ENCODE measurements around the gene INPP5D.

INPP5D gene

DNA sequence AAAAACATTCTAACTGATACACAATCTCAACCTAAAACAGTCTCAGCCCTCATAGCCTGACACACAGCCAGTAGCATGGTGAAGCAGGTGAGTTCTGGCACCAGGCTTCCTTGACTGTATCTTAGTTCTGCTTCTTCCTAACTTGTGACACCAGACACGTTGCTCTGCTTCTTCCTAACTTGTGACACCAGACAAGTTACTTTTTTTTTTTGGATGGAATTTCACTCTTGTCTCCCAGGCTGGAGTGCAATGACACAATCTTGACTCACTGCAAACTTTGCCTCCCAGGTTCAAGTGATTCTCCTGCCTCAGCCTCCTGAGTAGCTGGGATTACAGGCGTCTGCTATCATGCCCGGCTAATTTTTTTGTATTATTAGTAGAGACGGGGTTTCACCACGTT lies 184.7 kb downstream of the INPP5D start:
- DNase-seq (ENCODE audit: low spot score in 2 of 2) (no peak), ATAC-seq (ENCODE audit: low read depth) (no peak)
- Mint-ChIP-seq H3K4me3 (no peak overlapping the region), H3K27me3 (no peaks in the 10 kb centered on the region), H3K4me1 (peaks cover 19% of the 10 kb centered on the region), H3K9me3 (no peaks in the 10 kb centered on the region), H3K36me3 (no peaks in the 10 kb centered on the region), H3K27ac (no peak overlapping the region)

DNA sequence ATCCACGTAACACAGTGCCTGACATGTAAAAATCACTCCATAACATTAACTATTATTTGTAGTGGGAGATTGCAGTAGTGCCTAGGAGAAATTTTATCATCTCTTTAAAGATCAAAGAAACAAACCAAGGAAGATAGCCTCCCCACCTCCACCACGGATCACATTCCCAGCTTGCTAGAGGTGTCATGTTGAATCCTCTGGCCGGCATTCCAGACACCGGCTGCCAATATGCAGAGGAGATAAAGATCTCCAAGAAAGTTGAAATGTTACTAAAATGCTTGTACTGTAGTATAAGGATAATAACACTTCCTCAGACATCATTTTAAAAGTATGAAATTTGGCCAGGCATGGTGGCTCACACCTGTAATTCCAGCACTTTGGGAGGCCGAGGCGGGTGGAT lies 185.3 kb downstream of the INPP5D start:
- Mint-ChIP-seq H3K4me1 (peaks cover 17% of the 10 kb centered on the region), H3K27ac (no peak overlapping the region), H3K9me3 (no peaks in the 10 kb centered on the region), H3K4me3 (no peak overlapping the region), H3K27me3 (no peaks in the 10 kb centered on the region), H3K36me3 (no peaks in the 10 kb centered on the region)
- no peak for DNase-seq (ENCODE audit: low spot score in 2 of 2)
- no peak for ATAC-seq (ENCODE audit: low read depth)

DNA sequence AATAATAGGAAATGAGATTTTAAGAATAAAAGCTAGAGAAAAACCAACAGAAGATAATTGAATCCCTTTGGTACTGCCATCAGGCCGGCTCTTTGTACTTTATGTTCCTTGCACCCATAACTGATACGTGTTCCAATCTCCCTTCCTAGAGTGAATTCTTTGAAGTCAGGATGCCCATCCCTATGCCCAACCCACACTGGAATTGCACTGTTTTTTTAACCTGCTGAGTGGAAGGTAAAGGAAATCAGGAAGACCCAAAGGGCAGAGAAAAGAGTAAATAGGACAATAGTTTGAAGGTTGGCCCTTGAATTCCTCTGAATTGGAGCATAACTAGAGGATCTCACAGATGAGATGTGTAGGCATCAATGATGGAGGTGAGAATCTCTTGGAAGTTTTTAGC lies 187.0 kb downstream of the INPP5D start:
- Mint-ChIP-seq H3K9me3 (no peaks in the 10 kb centered on the region), H3K27me3 (no peaks in the 10 kb centered on the region), H3K4me3 (no peak overlapping the region), H3K4me1 (peaks cover 15% of the 10 kb centered on the region), H3K36me3 (no peaks in the 10 kb centered on the region), H3K27ac (peak overlapping the region; percentile 1)
- DNase-seq (ENCODE audit: low spot score in 2 of 2), result no peak
- no peak for ATAC-seq (ENCODE audit: low read depth)

DNA sequence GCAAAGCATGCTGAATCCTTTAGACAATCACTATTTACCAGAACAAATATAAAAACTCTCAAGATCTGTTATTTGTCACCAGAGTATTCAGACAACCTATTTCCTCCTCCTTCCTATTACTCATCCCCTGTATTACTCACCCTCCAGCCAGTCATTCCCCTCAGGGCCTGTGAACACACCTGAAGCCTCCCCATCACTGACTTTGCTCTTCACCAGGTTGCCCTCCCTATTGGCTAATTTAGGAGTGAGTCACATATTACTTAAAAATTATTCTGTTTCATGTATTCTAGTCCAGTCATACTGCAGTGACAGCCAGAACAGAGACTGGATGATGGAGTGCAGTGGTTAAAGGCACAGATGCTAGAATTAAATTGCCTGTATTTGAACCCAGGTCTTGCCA lies 187.6 kb downstream of the INPP5D start:
- DNase-seq (ENCODE audit: low spot score in 2 of 2) (no peak), ATAC-seq (ENCODE audit: low read depth) (no peak)
- H3K9me3 Mint-ChIP-seq, result no peaks in the 10 kb centered on the region
- H3K27ac Mint-ChIP-seq, result peak overlapping the region; percentile 1
- H3K27me3 Mint-ChIP-seq, result no peaks in the 10 kb centered on the region
- H3K4me1 Mint-ChIP-seq, result peaks cover 13% of the 10 kb centered on the region
- no peaks in the 10 kb centered on the region for H3K36me3 Mint-ChIP-seq
- no peak overlapping the region for H3K4me3 Mint-ChIP-seq

DNA sequence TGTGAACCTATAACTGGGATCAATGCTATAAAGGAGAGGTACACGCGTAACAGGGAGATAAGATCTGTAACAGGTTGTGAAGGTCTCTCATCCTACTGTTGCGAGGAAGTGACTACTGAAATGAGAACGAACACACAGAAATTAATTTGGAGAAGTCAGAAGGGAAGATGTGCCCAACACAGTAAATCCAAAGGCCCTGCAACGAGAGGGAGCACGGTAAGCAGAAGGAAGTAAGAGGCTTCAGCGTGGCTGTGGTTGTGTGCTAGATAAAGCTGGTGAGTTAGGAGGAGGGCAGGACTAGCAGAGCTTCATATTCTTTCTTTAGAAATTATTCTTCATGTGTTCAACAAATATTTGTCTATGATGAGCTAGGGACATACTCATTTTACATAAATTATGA lies 188.9 kb downstream of the INPP5D start:
- Mint-ChIP-seq H3K27me3 (no peaks in the 10 kb centered on the region), H3K27ac (no peak overlapping the region), H3K9me3 (no peaks in the 10 kb centered on the region), H3K4me3 (no peak overlapping the region), H3K36me3 (peaks cover under 1% of the 10 kb centered on the region), H3K4me1 (peaks cover 22% of the 10 kb centered on the region)
- DNase-seq (ENCODE audit: low spot score in 2 of 2), result no peak
- ATAC-seq (ENCODE audit: low read depth), result no peak

DNA sequence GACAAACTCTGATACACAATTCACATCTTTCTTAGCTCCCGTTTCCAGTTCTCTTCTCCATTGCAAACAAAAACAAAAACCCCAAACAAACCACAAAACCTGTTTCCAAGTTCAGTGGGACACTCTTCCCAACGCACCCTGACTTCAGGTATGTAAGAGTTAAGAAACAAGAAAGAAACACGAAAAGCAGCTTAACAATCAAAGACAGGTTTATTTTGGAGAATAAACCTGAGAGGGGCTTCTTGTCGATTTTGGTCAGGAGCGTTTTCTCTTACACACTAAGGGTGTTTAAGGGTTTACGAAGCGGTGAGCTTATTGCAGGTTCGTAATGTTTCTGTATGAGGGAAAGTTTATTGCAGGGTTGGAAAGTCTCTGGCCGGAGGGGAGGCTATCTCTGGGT lies 190.4 kb downstream of the INPP5D start:
- no peak for ATAC-seq (ENCODE audit: low read depth)
- H3K4me3 Mint-ChIP-seq, result peak overlapping the region; percentile 87

DNA sequence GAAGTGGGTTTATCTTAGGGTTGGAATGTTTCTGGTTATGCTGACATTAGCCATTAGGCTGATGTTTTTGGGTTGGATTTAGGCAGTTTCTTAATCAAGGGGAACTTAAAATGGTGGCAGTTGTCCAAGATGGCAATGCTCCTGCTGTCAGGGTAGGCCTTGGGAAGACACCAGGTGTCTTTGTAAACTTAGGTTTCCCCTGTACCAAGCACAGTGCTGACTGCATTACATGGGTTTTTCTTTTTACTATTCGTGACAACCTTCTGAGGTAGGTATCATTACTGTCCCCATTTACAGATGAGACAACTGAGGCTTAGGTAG lies 190.8 kb downstream of the INPP5D start:
- Mint-ChIP-seq H3K9me3 (no peaks in the 10 kb centered on the region), H3K4me1 (peaks cover 30% of the 10 kb centered on the region), H3K4me3 (peak overlapping the region; percentile 87), H3K27ac (peak overlapping the region; percentile 91), H3K27me3 (no peaks in the 10 kb centered on the region), H3K36me3 (peaks cover 2% of the 10 kb centered on the region)
- ATAC-seq (ENCODE audit: low read depth) (no peak), DNase-seq (ENCODE audit: low spot score in 2 of 2) (no peak)

More for the DNA sequence above, 190.4 kb downstream of the INPP5D start:
- Mint-ChIP-seq H3K4me1 (peaks cover 30% of the 10 kb centered on the region), H3K27me3 (no peaks in the 10 kb centered on the region), H3K36me3 (peaks cover 2% of the 10 kb centered on the region), H3K9me3 (no peaks in the 10 kb centered on the region), H3K27ac (peak overlapping the region; percentile 91)
- DNase-seq (ENCODE audit: low spot score in 2 of 2), result no peak

DNA sequence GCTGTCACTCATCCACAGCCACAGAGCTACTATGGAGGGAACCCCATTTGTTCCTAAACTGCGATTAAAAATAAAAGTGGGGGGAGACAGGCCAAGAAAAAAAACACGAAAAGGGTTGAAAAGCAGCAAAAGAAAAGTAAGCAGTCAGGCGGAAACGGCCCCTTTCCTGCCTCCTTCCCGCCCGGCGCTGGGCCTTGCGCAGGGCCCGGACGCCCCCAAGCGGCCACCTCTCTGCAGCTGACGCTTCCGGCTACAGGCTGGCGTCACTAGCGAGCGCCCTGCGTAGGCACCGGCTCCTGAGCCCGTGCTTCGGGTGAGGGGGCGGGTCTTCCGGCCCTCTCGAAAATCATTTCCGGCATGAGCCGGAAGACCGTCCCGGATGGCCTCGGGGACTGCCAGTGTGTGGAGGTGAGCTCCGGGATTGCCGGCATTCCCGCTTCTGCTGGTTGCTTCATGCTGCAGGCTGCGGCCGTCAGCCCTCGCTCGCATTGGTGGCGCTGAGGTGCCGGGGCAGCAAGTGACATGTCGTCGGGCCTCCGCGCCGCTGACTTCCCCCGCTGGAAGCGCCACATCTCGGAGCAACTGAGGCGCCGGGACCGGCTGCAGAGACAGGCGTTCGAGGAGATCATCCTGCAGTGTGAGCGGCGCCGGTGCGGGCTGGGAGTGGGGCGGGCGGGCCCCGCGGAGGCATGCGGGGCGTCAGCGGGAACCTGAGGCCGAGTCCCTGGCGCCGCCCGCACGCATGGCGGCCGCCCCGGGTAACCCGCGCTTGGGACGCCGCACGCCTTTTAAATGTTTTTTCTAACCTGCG lies 191.4 kb downstream of the INPP5D start, which contains the start of gene ATG16L1:
ATG16L1 (plus strand) TSS at position 368 of the 811 bp plus-strand sequence; CDS start at position 523, 155 bp downstream.
- Mint-ChIP-seq H3K4me1 (peaks cover 30% of the 10 kb centered on the region), H3K9me3 (no peaks in the 10 kb centered on the region), H3K4me3 (peak within 1 kb of the TSS; percentile 87), H3K36me3 (peaks cover 2% of the 10 kb centered on the region), H3K27me3 (no peaks in the 10 kb centered on the region), H3K27ac (peak within 1 kb of the TSS; percentile 91)
- DNase-seq (ENCODE audit: low spot score in 2 of 2), result peak; percentile 87 to 91
- peak; percentile 97 for ATAC-seq (ENCODE audit: low read depth)

DNA sequence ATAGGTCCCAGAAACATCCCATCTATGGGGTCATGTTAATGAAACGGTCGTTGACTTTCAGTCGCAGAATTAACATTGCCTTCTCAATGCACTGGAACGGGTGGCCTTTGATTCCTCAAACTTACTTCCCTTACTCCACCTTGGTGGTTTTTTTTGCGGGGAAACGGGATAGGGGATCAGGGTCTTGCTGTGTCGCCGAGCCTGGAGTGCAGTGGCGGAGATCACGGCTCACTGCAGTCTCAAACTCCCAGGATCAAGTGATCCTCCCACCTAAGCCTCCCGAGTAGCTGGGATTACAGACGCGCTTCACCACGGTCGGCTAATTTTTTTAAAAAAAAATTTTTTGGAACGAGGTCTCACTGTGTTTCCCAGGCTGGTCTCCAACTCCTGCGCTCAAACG lies 192.1 kb downstream of the INPP5D start:
- DNase-seq (ENCODE audit: low spot score in 2 of 2), result no peak
- no peak for ATAC-seq (ENCODE audit: low read depth)
- Mint-ChIP-seq H3K36me3 (peaks cover 2% of the 10 kb centered on the region), H3K4me3 (peak overlapping the region; percentile 87), H3K4me1 (peaks cover 28% of the 10 kb centered on the region), H3K9me3 (no peaks in the 10 kb centered on the region), H3K27ac (peak overlapping the region; percentile 91), H3K27me3 (no peaks in the 10 kb centered on the region)

DNA sequence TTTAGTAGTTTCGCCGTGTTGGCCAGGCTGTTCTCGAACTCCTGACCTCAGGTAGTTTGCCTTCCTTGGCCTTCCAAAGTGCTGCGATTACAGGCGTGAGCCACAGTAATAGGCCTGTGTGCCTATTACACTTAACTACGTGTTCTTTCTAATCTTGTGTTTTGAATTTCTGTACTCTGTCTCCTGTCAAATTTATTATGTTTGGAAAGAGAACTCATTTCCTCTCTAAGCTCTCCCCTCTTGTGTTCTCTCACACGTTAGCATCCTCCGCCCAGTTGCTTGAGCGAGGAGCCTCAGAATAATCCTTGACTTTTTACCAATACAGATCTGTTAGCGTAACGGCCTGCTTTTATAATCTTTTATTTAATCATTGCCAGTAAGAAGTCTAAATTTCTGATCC lies 195.0 kb downstream of the INPP5D start:
- no peak for DNase-seq (ENCODE audit: low spot score in 2 of 2)
- Mint-ChIP-seq H3K4me1 (peaks cover 35% of the 10 kb centered on the region), H3K9me3 (no peaks in the 10 kb centered on the region), H3K27me3 (no peaks in the 10 kb centered on the region), H3K36me3 (peaks cover 15% of the 10 kb centered on the region), H3K27ac (no peak overlapping the region), H3K4me3 (no peak overlapping the region)
- ATAC-seq (ENCODE audit: low read depth), result no peak

DNA sequence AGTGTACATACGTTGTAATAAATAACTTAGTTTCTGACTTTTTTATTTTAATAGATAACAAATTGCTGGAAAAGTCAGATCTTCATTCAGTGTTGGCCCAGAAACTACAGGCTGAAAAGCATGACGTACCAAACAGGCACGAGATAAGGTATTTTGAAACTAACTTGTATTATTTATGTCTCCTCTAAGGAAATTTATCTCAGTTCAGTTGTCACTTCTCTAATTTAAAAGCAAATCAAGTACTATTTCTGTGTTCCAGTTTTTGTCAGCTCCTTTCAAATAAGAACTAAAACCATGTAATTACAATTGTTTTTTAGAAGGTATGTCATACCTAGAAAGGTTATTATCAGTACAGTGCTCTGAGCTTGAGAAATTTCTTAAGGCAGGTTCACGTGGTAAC lies 195.9 kb downstream of the INPP5D start:
- H3K4me1 Mint-ChIP-seq, result peaks cover 28% of the 10 kb centered on the region
- H3K9me3 Mint-ChIP-seq, result no peaks in the 10 kb centered on the region
- no peak for DNase-seq (ENCODE audit: low spot score in 2 of 2)
- no peaks in the 10 kb centered on the region for H3K27me3 Mint-ChIP-seq
- H3K36me3 Mint-ChIP-seq, result peaks cover 19% of the 10 kb centered on the region
- H3K4me3 Mint-ChIP-seq, result no peak overlapping the region
- H3K27ac Mint-ChIP-seq, result no peak overlapping the region
- no peak for ATAC-seq (ENCODE audit: low read depth)

Data from memory B cell (primary cell).